Dedifferentiated amniotic fluid mesenchymal stem cell (primary cell): ENCODE results near the gene NSUN3.
A peak's percentile ranks its signal among the peaks of the same experiment; 100 is the strongest.
"Not testable (repeated sequence)": the region's sequence is repeated elsewhere in the genome, so short reads cannot be mapped to it uniquely, and the experiment has no call there.

Source experiments
- DNase-seq: peaks from one replicate; pipeline ENCODE4 v3.0.0-alpha.2; 2016; ENCODE audit errors: extremely low spot score

Gene NSUN3

GRCh38 chr3:94069194-94069813 is 6.4 kb downstream of the NSUN3 start:
- DNase-seq = peak; percentile 55

- DNase-seq = no peak
Observed at GRCh38 chr3:94070341-94070911, 7.6 kb downstream of the NSUN3 start.

GRCh38 chr3:94071713-94072284 is 8.9 kb downstream of the NSUN3 start:
- no peak for DNase-seq

- DNase-seq = no peak
Observed at GRCh38 chr3:94076055-94076454, 13.2 kb downstream of the NSUN3 start.

GRCh38 chr3:94080552-94080951 is 17.7 kb downstream of the NSUN3 start:
- not testable (repeated sequence) for DNase-seq

GRCh38 chr3:94081884-94082283 is 19.0 kb downstream of the NSUN3 start:
- DNase-seq = no peak

GRCh38 chr3:94082391-94082937 is 19.6 kb downstream of the NSUN3 start:
- DNase-seq = no peak

GRCh38 chr3:94083261-94083660 is 20.4 kb downstream of the NSUN3 start:
- DNase-seq = no peak

- no peak for DNase-seq
Observed at GRCh38 chr3:94089126-94089525, 26.3 kb downstream of the NSUN3 start.

GRCh38 chr3:94092086-94092485 is 29.2 kb downstream of the NSUN3 start:
- no peak for DNase-seq

GRCh38 chr3:94093151-94093550 is 30.3 kb downstream of the NSUN3 start:
- DNase-seq = no peak

GRCh38 chr3:94095111-94095510 is 32.2 kb downstream of the NSUN3 start:
- DNase-seq = no peak

- no peak for DNase-seq
Observed at GRCh38 chr3:94098452-94098851, 35.6 kb downstream of the NSUN3 start.

GRCh38 chr3:94099311-94099710 is 36.5 kb downstream of the NSUN3 start:
- DNase-seq = no peak

GRCh38 chr3:94101860-94102259 is 39.0 kb downstream of the NSUN3 start:
- DNase-seq = no peak

- DNase-seq = no peak
Observed at GRCh38 chr3:94106268-94106667, 43.4 kb downstream of the NSUN3 start.

- DNase-seq = not testable (repeated sequence)
Observed at GRCh38 chr3:94110232-94110631, 47.4 kb downstream of the NSUN3 start.

GRCh38 chr3:94110854-94111253 is 48.0 kb downstream of the NSUN3 start:
- no peak for DNase-seq

GRCh38 chr3:94114666-94115065 is 51.8 kb downstream of the NSUN3 start:
- no peak for DNase-seq

- no peak for DNase-seq
Observed at GRCh38 chr3:94115482-94115881, 52.6 kb downstream of the NSUN3 start.

- no peak for DNase-seq
Observed at GRCh38 chr3:94117729-94118128, 54.9 kb downstream of the NSUN3 start.

GRCh38 chr3:94118390-94118789 is 55.5 kb downstream of the NSUN3 start:
- DNase-seq = no peak

- DNase-seq = no peak
Observed at GRCh38 chr3:94121161-94121560, 58.3 kb downstream of the NSUN3 start.
